GM23248 (cell line): Measurements from ENCODE around the gene SNRPD3.

ENCODE experiments used
- EZH2 ChIP-seq: fragments of 200-600 bp; sonication (generic); IDR thresholded peaks from 2 replicates; pipeline ENCODE4 v1.6.1; 2018; ENCODE audit warnings: antibody characterized with exemption, mild to moderate bottlenecking; ENCODE audit not compliant: insufficient read depth, poor library complexity, severe bottlenecking
- EZH2phosphoT487 ChIP-seq: fragments of 200-600 bp; sonication (generic); IDR thresholded peaks from 2 replicates; pipeline ENCODE4 v1.6.1; 2018; ENCODE audit warnings: antibody characterized with exemption, moderate library complexity, mild to moderate bottlenecking, low read depth; ENCODE audit not compliant: insufficient read depth

DNA sequence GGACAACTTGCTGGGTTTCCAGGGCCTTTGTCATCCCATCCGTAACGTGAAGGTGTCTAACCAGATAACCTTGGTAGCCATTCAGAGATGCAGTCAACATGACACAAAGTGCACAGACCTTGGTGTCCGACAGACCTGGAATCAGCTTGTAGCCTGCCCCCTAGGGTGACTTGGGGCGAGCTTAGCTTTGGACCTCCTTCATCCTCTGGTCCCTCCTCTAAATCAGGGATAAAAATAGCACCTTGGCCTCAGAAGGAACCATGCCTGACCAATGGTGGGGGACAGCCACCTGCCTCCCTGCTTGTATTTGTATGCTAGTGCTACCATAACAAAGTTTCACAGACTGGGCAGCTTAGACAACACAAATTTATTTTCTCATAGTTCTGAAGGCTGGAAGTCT, 3.7 kb downstream of the SNRPD3 start:
- TF ChIP-seq EZH2 (no peak), EZH2phosphoT487 (no peak)
